Dermis blood vessel endothelial cell (primary cell): ENCODE data around the gene PRPSAP1. TPM values are rescaled to one million over a fixed set of nuclear protein-coding genes. Genes with fewer than 3 reads are reported as not detected.

Experiments
- DNase-seq: peaks from one replicate; pipeline ENCODE4 v3.0.0; 2010
- total RNA-seq: library from RNA; depleted of rRNA; stranded (reverse); fragments of >200 nt; gene quantifications from 2 replicates; pipeline ENCODE4 v1.2.3, GENCODE V29; 2014

Gene PRPSAP1
- total RNA-seq, result 128 and 131 TPM in 2 replicates

GRCh38 chr17:76353599-76354316, at the start of gene PRPSAP1:
Gene PRPSAP1, minus strand, starts transcription at chr17:76353916. Its CDS starts 213 bp downstream, at chr17:76353703.
- peak; percentile 94 for DNase-seq

DNA sequence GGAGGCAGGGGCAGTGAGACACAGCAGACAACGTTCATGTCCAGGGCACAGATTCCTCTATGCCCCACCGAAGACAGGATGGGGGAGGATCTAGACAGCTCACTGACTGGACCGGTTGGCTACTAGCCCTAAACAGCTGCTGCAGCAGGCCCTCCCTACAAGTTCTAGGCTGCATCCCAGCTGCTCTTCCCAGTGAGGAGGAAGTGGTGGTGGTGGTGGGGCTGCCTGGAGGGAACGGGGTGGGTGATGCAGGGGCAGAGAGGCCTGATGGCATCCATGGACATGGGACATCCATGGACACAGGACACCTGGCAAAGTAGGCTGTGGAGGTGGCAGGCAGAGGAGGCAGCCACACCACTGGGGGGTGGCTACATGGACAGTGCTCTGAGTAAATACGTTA, 49.0 kb upstream of the PRPSAP1 start:
- no peak for DNase-seq

- no peak for DNase-seq
Measured at GRCh38 chr17:76399175-76400172, 45.8 kb upstream of the PRPSAP1 start.

- no peak for DNase-seq
Measured at GRCh38 chr17:76398523-76399174, 44.9 kb upstream of the PRPSAP1 start.

- peak; percentile 95 for DNase-seq
Measured at GRCh38 chr17:76397687-76398522, 44.2 kb upstream of the PRPSAP1 start.

DNA sequence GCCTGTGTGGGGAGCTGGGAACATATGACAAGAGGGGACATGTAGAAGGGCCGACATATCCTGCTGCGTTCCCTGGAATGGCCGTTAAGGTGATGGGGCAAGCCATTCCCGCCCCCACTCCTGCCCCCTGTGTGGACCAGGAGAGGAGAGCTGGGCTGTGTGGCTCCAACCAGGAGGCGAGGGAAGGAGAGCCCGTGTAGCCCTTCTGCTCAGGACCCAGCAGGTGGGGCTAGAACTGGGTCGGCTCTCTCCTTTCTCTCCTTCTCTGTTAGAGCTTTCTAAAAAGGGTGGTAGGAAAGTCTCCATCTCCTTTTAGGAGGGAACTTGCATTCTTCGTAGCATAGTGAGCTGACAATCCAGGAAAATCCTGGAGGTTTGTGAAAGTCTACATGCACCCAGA, 43.5 kb upstream of the PRPSAP1 start:
- DNase-seq, result no peak

- no peak for DNase-seq
Measured at GRCh38 chr17:76395980-76396379, 42.3 kb upstream of the PRPSAP1 start.

- no peak for DNase-seq
Measured at GRCh38 chr17:76394166-76394565, 40.5 kb upstream of the PRPSAP1 start.

DNA sequence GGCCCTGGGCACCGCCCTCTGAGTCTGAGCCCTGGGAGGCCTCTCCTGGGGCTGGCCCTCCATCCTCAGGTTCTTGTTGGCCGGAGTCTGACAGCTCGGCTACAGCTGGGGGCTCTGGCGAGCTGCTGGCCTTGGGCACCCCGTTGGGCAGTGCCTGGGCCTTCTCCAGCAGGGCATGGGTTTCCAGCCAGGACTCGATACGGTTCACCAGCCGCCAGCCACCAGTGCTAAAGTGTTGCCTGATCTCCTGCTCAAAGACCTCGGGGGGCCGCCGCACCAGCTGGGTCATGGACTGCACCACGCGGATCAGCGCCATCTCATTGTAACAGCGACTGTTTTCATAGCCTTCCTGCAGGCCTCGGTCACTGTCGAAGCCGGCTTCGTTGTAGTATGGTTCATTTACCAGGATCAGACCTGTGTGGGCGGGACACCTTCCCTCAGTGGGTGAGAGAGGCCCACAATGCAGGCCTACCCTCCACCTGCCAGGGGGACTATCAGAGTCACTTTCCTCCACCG, 37.5 kb upstream of the PRPSAP1 start:
- no peak for DNase-seq

- no peak for DNase-seq
Measured at GRCh38 chr17:76390003-76390421, 36.3 kb upstream of the PRPSAP1 start.

DNA sequence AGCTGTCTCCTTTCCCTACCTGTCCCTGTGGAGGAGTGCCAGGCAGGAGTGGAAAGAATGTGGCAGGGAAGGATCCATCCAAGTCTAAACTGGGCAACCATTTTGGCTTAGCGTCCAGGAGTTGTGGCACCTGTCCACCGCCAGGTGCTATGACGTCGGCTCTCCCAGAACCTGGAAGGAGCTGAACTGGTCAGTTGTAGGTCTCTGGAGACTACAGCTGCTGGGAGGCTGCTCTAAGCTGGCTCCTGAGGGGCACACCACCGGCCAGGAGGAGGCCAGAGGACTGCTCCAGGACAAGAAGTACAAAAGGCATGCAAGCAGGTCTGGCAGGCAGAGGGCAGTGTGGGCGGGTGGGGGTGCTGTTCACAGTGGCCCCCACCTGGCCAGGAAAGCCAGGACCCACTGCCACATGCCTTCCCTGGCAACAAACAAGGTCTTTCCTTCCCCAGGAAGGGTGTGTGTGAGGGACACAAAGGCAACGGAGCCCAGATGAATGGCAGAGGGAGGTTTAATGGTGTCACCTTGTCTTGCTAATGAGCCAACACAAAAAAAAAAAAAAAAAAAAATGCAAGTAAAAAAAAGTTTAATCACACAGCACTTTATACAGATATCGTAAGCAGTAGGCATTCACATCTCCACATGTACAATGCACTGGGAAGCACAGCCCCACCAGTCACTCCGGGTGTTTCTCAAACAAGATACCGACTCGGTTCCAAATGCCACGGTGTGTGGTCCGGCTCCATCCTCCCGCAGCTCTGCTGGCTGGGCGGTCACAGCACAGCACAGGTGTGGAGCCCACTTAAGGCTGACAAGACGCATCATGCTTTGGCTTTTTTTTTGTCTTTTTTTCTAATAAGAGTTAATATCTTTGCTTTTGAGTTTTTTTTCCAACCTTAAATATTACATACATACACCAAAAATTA, 35.5 kb upstream of the PRPSAP1 start:
- peak; percentile 65 for DNase-seq

DNA sequence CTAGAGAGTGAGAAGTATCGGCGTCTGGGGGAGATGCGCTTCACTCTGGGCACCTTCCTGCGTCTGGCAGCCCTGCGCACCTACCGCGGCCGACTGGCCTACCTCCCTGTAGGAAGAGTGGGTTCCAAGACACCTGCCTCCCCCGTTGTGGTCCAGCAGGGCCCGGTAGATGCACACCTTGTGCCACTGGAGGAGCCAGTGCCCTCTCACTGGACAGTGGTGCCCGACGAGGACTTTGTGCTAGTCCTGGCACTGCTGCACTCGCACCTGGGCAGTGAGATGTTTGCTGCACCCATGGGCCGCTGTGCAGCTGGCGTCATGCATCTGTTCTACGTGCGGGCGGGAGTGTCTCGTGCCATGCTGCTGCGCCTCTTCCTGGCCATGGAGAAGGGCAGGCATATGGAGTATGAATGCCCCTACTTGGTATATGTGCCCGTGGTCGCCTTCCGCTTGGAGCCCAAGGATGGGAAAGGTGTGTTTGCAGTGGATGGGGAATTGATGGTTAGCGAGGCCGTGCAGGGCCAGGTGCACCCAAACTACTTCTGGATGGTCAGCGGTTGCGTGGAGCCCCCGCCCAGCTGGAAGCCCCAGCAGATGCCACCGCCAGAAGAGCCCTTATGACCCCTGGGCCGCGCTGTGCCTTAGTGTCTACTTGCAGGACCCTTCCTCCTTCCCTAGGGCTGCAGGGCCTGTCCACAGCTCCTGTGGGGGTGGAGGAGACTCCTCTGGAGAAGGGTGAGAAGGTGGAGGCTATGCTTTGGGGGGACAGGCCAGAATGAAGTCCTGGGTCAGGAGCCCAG, 33.5 kb upstream of the PRPSAP1 start:
- no peak for DNase-seq

GRCh38 chr17:76385892-76386786, 32.4 kb upstream of the PRPSAP1 start:
- DNase-seq, result peak; percentile 89

GRCh38 chr17:76384987-76385891, 31.5 kb upstream of the PRPSAP1 start:
- peak; percentile 71 for DNase-seq

- peak; percentile 82 for DNase-seq
Measured at GRCh38 chr17:76384222-76384986, 30.7 kb upstream of the PRPSAP1 start, which contains the start of gene SPHK1. Gene SPHK1, plus strand, starts transcription at chr17:76384609. Its CDS starts 1,036 bp downstream, at chr17:76385645.

GRCh38 chr17:76383546-76384221, 30.0 kb upstream of the PRPSAP1 start:
- DNase-seq, result peak; percentile 67
